ENCODE measurements around the gene ACTN1.

The ACTN1 gene

GRCh38 chr14:68846466-68846865 lies 132.6 kb downstream of the ACTN1 start:
- no peak for TF ChIP-seq CTCF (IDR thresholded peaks at IDR 0.05; ENCODE audit: low read depth, low read length)

GRCh38 chr14:68844210-68844545 lies 134.9 kb downstream of the ACTN1 start:
- TF ChIP-seq CTCF (IDR thresholded peaks at IDR 0.05; ENCODE audit: low read depth, low read length), result no peak

More at GRCh38 chr14:68846466-68846865, 132.6 kb downstream of the ACTN1 start:
- H3K4me3 ChIP-seq (ENCODE audit: low read depth, low read length), result no peak overlapping the region

GRCh38 chr14:68843471-68844209 lies 135.5 kb downstream of the ACTN1 start:
- peak; percentile 82 for TF ChIP-seq CTCF (IDR thresholded peaks at IDR 0.05; ENCODE audit: low read depth, low read length)
- no peak overlapping the region for H3K4me3 ChIP-seq (ENCODE audit: low read depth, low read length)

More at GRCh38 chr14:68844210-68844545, 134.9 kb downstream of the ACTN1 start:
- no peak overlapping the region for H3K4me3 ChIP-seq (ENCODE audit: low read depth, low read length)

GRCh38 chr14:68842298-68842697 lies 136.8 kb downstream of the ACTN1 start:
- H3K4me3 ChIP-seq (ENCODE audit: low read depth, low read length), result no peak overlapping the region
- no peak for TF ChIP-seq CTCF (IDR thresholded peaks at IDR 0.05; ENCODE audit: low read depth, low read length)

GRCh38 chr14:68841016-68841809 lies 137.9 kb downstream of the ACTN1 start:
- TF ChIP-seq CTCF (IDR thresholded peaks at IDR 0.05; ENCODE audit: low read depth, low read length), result no peak
- H3K4me3 ChIP-seq (ENCODE audit: low read depth, low read length), result no peak overlapping the region

GRCh38 chr14:68840454-68840853 lies 138.6 kb downstream of the ACTN1 start:
- H3K4me3 ChIP-seq (ENCODE audit: low read depth, low read length), result no peak overlapping the region
- no peak for TF ChIP-seq CTCF (IDR thresholded peaks at IDR 0.05; ENCODE audit: low read depth, low read length)

- no peak overlapping the region for H3K4me3 ChIP-seq (ENCODE audit: low read depth, low read length)
- no peak for TF ChIP-seq CTCF (IDR thresholded peaks at IDR 0.05; ENCODE audit: low read depth, low read length)
These were observed 143.0 kb downstream of the ACTN1 start for GRCh38 chr14:68836082-68836481.

All from WI38 (cell line).